Activated CD4-positive, alpha-beta T cell treated with anti-CD3 and anti-CD28 coated beads for 1 hour (primary cell): ENCODE data around the gene SMCO2.

ENCODE experiments used
- DNase-seq: peaks from one replicate; pipeline ENCODE4 v3.0.0-alpha.2; 2020

Gene SMCO2

DNA sequence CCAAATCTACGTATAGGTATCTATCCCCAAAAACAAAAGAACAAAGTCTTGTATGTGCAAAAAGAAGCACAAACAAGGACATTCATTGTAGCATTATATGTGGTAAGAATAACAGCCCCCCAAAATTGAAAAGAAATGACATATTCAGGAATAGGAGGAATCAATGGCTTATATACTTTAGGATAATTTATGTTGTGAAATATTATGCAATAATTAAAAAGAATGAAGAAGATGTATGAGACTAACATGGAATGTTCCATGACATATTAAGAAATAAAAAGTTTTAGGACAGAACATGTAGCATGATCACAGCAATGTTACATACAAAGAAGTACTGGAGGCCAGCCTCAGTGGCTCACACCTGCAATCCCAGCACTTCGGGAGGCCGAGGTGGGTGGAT, 9.1 kb downstream of the SMCO2 start:
- DNase-seq, result no peak

DNA sequence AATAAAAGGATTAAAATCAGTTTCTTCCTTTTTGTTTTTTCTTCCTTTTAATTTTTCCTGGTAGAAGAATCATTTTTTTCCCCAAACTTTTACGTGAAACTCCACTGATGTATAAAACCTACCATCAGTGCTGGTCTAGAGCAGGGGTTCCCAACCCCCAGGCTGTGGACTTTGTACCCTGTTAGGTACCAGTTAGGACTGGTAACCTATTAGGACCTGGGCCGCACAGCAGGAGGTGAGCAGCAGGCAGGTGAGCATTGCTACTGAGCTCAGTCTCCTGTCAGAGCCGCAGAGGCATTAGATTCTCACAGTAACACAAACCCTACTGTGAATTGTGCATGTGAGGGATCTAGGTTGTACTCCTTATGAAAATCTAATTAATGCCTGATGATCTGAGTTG, 10.1 kb downstream of the SMCO2 start:
- no peak for DNase-seq

DNA sequence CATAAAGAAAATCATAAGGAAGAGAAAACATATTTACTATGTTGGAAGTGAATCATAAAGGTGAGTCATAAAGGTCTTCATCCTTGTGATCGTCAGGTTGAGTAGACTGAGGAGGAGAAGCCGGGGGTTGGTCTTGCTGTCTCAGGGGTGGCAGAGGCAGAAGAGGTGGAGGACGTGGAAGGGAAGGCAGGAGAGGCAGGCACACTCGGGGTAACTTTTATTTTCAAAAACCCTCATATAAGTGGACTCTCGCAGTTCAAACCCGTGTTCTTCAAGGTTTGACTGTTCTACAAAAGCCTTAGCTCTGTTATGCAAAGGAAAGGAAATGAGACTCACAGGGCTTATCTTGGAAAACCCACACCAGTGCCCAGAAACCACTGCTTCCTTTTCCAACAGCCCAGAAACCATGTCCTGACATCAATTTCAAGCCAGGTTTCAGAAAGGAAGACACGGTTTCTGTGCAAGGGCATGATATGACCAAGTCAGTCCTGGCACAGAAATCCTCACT, 14.0 kb downstream of the SMCO2 start:
- no peak for DNase-seq

DNA sequence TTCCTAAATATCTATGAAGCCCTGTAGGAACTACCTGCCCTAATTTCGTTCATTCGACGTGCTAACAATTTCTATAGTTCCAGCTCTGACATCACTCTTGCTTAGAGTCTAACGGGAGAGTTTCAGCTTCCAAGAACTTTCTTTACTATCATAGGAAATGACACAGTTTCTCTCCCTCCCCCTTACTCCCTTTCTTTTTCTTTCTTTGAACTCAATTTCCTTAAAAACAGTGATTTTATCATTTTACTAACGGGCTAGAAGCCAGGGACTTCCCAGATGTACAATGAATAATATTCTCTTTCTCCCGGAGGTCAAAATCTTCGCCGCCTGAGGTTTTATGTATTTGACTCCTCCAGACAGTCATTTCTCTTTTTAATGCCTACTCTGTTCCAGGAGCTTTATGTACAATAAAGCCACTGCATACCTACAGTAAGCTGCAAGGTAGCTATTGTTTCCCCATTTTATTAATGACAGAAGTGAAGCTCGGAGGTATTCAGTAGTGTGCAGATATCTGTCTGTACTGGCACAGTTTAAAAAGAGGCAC, 15.7 kb downstream of the SMCO2 start:
- no peak for DNase-seq

DNA sequence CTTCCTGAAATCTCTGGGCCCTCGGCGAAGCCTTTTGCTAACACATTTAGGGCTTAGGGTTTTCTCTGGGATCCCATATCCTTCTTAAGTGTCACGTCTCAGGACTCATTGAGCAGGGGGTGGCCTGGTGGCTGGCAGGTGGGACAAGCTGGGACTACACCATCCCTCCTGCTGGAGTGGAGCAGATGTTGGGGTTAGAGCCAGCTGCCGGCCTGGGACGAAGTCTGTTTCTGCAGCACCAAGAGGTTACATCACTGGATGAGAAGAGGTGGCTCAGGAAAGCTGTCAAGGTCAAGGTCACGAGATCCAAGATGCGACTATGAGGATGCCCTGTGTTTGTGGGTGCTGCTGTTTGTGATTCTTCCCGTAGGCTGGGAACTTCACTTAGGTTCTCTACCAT, 16.3 kb downstream of the SMCO2 start:
- DNase-seq, result no peak

DNA sequence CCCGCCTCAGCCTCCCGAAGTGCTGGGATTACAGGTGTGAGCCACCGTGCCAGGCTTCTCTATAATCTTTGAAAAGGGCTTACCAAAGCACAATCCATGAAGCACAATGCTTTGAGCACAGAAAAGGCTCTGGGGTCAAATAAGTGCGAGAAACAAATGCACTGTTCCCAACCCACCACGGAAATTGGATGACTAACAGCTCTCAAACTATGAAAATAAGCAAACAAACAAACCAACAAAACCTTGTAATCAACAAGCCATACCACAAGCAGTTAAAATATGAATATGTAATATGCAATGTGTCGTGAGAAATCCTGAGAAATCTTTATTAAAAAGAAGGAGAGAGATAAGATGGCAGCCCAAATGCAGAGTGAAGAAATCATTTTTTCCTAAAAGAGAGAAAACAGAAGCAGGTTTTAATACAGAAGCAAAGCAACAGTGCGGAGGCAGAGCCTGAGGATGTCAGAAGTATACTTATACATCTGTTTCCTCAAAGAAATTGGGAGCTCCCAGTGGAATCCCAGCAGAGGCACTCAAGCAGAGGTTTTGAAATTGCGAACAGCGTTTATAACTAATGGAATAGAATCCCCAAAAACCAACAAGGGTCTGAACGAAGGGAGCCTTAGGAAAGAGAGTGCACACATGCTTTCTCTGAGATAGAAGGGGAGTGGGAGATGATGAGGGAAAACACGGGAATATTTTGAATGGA, 17.1 kb downstream of the SMCO2 start:
- no peak for DNase-seq

DNA sequence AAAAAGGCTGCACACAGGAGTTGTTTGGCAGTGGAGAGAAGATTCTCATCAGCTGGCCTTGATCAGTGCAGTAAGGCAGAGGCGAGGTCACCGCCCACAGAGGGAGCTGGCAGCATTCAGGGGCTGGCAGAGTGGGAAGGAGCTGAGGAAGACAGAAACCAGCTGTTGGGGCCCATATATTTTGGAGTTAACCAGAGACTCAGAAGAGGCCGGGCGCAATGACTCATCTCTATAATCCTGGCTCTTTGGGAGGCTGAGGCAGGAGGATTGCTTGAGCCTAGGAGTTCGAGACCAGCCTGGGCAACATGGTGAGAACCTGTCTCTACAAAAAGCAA, 17.7 kb downstream of the SMCO2 start:
- DNase-seq, result no peak

DNA sequence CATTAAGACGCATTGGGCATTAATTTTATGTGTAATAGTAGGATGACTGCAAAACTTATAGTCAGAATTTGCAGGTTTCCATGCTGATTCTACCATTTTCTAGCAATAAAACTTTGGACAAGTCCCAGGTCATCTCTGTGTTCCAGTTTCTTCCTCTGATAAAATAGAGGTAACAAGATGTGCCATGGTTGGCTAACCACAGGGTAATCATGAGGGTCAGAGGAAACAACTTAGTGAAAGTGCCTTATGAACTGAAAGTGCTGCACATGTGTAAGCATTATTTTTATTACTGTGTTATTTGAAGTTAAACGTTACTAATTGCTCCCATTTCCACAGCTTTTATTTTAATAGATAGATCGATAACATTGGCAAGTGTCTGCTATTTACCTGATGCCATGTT, 21.1 kb downstream of the SMCO2 start:
- DNase-seq, result no peak

DNA sequence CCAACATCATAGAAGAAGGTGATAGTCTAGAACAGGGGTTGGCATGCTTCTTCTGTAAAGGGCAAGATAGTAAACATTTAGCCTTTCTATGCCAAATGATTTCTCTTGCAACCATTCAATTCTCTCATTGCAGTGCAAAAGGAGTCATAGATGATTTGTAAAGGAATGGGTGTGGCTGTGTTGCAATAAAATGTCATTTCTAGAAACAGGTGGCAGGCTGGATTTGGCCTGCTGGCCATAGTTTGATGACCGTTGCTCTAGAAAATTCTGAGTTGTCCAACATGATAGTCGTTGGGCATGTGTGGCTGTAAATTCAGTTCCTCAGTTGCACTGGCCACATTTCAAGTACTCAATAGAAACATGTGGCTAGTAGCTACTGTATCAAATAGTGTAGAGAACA, 21.7 kb downstream of the SMCO2 start:
- DNase-seq, result no peak

DNA sequence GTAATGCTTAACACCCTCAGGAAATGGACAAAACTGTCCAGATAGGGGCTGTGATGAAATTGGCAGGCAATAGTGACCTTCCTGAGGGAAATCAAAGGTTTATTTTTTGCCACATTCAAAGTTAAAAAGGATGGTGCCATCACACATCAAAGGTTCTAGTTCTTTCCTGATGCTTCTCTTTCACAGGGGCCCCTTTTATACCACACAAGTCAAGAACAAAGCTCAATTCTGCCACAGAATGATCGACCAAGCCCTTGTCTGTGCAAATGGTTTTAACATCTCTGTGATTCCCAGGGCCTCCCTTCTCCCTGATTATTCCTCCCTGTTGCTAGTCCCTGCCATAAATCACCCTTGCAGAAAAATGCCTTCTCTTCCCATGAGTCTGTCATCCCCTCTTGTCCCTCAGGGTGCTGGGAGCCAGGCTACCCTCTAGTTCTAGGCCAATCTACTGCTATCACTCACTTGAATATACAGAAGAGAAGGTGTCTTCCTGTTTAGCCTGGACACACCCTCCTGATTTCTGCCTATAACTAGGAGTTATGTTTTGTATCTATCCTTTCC, 22.7 kb downstream of the SMCO2 start:
- no peak for DNase-seq

DNA sequence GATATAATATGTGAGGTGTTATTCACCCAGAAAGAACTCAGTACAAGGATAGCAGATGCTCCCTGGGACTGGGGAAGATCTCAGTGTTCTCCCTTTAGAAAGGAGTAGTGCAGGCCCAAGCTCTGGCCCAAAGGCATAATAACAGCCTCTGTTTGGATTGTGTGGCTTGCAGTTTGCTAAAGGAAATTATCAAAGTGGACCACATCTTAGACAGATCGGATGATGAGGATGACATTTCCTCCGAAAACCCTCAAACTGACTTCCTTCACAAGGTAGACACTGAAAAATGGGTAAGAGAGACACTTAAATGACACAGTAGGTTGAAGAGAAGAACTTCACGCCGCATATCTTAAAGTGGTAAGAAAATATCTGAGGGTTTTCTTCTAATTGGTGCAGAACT, 26.1 kb downstream of the SMCO2 start:
- DNase-seq, result no peak

DNA sequence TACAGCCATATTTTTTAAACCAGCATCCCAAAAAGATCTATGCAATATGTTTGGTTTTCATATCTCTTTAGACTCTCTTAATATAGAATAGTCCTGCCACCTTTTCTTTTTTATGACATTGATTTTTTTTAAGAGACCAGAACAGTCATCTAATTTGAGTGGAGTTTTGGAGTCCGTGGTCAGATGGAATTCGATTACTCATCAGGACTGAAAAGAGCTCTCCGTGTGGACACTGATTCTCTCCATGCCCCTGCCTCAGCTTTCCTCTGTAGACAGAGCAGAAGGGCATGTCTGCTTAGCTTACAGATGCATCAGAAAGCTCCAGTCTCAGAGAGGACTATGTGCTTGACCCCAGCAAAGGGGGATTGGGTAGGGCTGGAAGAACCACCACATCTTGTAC, 27.8 kb downstream of the SMCO2 start:
- DNase-seq, result no peak

DNA sequence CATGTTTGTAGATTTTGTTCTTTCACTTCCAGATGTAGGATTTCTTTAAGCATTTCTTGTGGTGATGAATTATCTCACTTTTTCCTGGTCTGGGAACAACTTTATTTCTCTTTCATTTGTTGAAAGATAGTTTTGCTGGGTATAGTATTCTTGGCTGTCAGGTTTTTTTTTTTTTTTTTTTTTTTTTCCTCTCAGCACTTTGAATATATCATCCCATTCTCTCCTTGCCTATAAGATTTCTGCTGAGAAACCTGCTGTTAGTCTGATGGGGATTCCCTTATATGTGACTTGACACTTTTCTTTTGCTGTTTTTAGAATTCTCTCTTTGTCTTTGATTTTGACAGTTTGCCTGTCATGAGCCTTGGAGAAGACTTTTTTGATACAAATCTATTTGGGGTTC, 30.5 kb downstream of the SMCO2 start:
- DNase-seq, result no peak

DNA sequence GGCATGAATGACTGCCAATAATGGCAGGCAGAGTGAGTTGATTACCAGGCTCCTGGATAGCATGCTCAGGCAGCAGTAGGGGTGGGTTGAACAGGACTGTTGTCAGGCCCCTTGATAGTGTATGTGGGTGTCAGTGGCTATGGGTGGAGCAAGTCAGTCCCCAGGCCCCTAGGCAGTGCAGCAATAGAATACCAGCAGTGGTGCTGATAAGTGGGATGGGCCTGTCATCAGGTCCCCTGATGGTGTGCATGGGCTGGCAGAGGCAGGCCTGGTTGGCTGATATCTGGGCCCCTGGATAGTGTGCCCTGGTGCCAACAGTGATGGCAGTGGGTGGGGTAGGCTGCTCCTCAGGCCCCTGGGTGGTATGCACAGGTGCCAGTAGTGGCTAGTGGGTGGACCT, 32.4 kb downstream of the SMCO2 start:
- no peak for DNase-seq

DNA sequence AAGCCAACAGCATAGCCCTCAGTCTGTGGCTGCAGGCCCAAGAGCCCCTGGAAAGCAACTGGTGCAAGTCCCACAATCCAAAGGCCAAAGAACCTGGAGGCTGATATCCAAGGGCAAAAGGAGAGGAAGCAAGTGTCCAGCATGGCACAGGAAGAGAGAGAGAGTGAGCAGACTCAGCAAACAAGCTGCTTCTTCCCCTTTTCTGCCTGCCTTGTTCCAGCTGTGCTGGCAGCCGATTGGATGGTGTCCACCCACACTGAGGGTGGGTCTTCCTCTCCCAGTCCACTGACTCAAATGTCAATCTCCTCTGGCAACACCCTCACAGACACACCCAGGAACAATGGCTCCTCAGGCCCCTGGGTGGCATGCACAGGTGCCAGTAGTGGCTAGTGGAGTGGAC, 33.5 kb downstream of the SMCO2 start:
- DNase-seq, result no peak

DNA sequence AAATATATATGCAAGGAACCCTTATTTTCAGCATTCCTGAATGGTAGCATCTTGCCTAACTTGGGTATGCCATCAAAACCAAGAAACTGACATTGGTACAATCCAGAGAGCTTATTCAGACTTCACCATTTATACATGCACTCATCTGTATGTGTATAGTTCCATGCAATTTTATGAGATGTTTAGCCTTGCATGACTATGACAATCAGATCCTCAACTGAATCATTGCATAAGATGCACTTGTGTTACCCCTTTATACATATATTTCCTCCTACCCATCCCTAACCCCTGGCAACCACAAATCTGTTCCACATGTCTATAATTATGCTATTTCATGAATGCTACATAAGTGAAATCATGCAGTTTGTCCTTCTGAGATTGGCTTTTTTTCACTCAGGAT, 40.4 kb downstream of the SMCO2 start:
- no peak for DNase-seq

DNA sequence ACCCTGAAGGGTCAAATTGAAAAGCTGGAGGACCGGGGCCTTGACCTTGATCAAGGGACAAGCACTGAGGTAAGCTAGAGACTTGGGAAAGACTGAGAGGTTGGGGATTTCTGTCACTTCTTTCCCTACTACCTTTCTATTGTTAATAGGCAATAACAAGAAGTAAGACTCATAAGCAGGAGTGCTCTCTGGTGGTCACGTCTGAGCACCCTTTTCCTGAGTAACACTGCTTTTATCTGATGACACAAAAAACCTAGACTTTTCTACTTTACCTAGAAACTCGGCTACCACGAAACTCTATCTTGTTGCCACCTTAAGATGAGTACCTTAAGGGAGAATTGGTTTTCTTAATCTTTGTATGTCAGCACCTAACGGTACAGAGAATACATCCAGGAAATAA, 41.9 kb downstream of the SMCO2 start:
- DNase-seq, result no peak

DNA sequence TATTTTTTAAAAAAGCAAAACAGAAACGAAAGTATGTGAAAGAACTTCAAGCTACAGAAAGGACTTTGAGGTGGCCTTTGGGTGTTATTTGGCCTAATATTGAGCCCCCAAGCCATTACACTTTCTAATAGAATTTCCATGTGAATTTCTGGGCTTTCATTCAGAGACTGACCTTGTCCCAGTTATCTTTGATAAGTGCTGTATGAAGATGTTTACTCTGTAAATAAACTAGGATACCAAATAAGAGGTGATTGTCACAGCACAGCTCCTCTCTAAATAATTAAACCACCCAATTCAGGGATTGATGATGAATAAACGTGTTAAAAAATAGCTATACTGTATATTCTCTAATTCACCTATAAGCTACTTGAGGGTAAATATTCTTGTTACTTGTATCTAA, 44.7 kb downstream of the SMCO2 start:
- DNase-seq, result no peak

DNA sequence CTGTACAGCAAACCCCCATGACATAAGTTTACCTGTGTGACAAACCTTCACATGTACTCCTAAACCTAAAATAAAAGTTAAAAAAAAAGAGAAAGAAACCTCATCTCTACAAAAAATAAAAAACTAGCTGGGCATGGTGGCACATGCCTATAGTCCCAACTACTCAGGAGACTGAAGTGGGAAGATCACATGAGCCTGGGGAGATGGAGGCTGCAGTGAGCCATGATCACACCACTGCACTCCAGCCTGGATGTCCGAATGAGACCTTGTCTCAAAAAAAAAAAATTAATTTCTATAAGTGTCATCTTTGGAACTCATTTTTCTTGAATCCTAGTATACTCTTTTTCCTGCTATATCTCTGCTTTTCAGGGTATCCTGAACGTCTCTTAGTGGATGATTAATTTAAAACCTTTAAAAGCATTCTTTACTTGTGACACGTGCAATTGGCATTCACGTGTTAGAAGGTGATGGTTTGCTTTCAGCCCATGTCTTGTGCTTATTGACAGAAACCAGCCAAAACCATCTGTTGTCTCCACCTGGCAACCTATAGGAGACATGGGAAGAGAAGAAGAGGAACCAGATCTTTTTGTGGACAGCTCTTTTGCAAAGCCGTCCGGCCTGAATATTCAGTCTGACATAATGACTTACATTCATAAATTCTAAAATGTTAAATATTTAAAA, 46.9 kb downstream of the SMCO2 start:
- DNase-seq, result no peak

DNA sequence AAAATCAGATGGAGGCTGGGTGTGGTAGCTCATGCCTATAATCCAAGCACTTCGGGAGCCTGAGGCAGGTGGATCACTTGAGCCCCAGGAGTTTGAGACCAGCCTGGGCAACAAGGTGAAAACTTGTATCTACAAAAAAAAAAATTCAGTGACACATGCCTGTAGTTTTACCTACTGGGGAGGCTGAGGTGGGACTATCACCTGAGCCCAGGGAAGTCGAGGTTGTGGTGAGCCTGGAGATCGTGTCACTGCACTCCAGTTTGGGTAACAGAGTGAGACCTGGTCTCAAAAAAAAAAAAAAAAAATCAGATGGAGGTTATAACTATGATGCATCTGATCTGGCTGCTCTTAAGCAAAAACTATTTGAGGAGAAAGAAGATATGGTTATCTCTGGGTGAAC, 50.9 kb downstream of the SMCO2 start:
- DNase-seq, result no peak

DNA sequence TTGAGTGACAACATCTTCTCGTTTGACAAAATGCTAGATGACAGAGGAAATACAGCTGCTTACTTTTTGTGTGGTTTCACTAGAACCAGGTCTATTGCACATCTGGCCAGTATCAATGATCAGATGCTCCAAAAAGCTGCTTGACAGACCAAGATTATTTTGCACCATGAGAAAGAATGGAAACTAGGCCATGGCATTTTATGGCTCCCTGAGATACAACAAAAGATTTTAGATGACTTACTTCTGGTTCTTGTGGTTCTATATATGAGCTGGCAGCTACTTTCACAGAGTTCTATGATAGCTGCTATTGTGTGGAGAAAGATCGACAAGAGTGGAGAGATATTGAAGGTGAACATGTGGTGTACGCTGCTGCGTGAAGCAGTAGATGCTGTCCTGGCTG, 51.6 kb downstream of the SMCO2 start:
- no peak for DNase-seq

DNA sequence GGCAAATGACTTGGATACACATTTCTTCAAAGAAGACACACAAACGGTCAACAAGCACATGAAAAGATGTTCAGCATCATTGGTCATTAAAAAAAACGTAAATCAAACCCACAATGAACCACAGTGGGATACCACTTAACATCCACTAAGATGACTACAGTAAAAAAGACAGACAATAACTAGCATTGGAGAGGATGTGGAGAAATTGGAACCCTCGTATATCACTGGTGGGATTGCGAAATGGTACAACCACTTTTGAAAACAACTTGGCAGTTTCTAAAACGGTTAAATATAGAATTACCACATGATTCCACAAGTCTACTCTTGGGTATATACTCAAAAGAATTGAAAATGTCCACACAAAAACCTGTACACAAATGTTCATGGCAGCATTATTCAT, 52.2 kb downstream of the SMCO2 start:
- no peak for DNase-seq

DNA sequence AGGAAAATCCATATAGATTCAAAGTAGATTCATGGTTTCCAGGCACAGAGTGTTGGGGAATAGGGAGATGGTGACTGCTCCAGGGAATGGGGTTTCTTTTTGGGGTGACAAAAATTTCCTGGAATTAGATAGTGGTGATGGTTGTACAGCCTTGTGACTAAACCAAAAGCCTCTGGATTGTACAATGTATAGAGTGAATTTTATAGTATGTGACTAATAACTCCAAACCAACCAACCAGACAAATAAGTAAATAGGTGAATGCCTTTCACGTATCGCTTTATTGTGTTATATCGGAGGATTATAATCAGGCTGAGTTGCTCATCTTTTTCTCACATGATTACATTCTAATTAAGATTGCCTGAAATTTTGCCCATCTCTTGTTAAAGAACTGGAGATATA, 52.8 kb downstream of the SMCO2 start:
- no peak for DNase-seq

DNA sequence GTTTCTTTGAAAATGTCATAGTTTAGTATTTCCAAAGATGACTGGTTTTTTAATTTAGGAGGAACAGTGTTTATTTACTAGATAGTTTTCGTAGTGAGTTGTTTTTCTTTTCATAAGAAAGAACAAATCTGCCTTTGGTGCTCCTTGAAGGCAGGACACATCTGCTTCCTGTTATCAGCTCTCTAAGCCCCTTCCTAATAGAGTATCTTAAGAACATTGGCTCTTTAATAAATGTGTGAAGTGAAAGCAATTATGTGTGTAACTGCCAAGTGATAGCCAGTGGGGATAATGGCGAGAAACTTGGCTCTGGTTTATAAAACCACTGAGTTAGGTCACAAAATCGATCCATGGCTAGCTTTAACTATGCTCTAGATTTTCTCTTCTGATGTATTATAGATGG, 54.0 kb downstream of the SMCO2 start:
- no peak for DNase-seq
